Activated CD8-positive, alpha-beta memory T cell treated with anti-CD3 and anti-CD28 coated beads, Interleukin-2, amount 50 U/mL, for 1 hour (primary cell): ENCODE measurements around the gene PASK.

ENCODE experiments used
- DNase-seq: peaks from one replicate; pipeline ENCODE4 v3.0.0-alpha.2; 2020; ENCODE audit errors: extremely low read depth

PASK gene

GRCh38 chr2:241126771-241127202, 22.5 kb downstream of the PASK start:
- no peak for DNase-seq

GRCh38 chr2:241126201-241126611, 23.1 kb downstream of the PASK start:
- DNase-seq, result no peak

DNA sequence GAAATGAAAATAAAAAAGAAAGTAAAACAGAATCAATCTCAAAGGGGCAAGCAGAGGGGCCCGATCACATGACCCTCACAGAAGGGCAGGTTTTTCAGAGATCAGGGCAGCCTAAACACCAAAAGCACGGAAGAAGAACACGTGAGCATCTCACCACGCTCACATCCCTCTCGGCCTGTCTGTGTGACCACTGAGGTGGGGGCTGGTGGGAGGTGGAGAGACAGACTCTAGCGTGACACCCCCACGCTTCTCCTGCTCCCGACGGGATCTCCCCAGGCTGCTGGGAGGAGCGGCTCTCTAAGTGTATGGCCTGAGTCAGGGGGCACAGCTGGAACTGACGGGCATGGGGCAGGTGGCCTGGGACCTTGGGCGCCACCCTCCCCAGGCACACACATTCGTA, 23.6 kb downstream of the PASK start:
- DNase-seq, result no peak

GRCh38 chr2:241123816-241124536, 25.3 kb downstream of the PASK start:
- no peak for DNase-seq

GRCh38 chr2:241122376-241123002, 26.8 kb downstream of the PASK start:
- DNase-seq, result no peak

- DNase-seq, result no peak
These were observed 28.3 kb downstream of the PASK start for GRCh38 chr2:241121008-241121407.

DNA sequence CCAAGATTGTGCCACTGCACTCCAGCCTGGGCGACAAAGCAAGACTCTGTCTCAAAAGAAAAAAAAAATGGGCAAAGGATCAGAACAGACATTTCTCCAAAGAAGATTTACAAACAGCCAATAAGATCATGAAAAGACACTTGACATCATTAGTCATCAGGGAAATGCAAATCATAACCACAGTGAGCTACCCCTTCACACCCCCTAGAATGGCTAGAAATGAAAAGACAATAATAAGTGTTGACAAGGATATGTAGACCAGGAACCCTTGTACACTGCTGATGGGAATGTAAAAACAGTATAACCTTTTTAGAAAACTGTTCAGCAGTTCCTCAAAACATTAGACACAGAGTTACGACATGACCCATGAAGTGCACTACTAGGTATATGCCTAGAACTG, 28.8 kb downstream of the PASK start:
- DNase-seq, result no peak

DNA sequence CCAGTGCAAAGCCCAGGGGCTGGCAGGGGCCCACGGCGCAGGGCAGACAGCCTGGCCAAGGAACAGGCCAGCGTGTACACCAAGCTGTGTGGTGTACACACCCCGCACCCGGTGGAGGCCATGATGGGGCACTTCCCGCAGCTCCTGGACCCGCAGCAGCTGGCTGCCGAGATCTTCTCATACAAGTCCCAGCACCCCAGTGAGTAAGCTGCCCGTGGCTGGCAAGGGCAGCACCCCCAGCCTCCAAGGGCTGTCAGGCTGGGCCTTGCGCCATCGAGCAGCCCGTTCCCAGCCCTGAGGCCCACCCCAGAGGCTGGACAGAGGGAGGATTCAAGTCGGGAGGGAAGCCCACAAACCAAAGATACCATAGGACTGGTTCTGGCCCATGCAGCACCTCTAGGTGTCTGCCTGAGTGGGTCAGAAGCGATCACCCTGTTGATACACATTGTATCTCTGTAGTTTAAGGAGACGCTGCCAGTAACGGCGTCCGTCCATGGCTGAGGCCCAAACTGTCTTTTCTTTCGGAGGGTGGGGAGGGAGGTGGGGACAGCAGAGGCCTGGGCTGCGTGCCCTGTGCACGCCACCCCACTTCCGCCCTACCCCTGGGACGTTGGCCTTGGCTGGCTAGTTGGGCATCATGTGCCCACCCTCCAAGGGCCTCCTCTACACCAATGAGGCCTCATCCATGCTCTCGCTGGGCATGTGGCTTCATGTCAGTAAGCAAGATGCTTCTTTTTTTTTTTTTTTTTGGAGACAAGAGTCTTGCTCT, 30.4 kb downstream of the PASK start:
- no peak for DNase-seq

DNA sequence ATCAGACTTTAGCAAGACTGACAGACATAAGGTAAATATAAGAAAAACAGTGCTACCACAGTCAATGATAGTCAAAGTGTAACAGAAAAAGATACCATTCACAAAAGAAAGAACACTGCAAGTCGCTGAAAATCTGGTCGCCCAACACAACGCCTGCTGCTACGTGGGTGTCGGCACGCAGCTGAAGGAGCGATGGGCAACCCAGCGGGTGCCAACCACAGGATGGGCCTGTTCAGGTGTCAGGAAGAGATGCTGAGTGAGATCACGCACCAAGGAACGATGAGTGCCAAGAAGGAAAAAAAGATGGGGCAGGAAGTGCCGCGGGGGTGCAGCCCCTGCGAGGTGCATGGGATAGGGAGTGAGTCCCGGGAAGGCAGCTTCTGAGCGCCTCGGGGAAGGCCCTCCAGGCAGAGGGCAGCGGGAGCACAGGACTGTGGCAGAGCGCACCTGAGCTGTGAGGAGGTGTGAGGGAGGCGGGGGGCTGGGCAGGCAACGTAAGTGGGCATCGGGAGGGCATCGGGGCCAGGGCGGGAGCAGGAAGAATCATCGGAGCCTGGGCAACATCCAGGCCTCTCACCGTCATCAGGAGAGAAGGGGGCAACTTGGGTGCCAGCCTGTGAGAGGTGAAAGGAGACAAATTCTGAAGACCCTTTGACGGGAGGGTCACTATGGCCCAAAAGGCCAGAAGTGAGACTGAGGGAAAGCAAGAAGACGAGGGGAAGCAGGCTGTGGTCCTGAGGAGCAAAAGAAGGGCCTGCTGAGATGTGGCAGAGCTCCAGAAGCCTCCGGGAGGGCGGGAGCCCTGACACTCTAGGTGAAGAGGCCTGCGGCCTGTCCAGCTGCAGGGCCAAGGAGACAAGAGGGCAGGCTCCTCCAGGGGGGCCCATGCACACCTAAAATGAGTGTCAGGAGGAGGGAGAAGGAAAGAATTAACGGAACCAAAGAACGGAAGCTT, 32.4 kb downstream of the PASK start:
- no peak for DNase-seq

- DNase-seq, result no peak
These were observed 33.9 kb downstream of the PASK start for GRCh38 chr2:241115361-241115760.

DNA sequence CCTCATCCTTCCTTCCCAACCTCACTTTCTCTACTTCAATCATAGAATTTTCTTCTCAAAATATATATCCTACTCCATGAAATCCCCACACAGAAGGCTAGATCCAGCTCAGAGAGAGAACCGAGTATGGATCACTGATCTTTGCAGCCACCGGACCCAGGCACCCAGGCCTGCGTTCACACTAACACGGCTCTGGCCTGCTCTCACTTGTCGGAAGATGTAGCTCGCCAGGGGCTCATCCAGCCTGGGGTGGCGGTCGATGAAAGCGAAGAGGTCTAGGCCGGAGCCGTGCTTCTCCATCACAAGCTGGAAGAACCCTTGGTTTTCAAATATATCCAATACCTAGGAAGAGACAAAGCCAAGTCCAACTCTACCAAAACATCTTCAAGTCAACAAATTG, 34.4 kb downstream of the PASK start:
- no peak for DNase-seq

GRCh38 chr2:241112592-241112991, 36.7 kb downstream of the PASK start:
- peak; percentile 60 for DNase-seq

- DNase-seq, result no peak
These were observed 37.2 kb downstream of the PASK start for GRCh38 chr2:241112046-241112445.

- DNase-seq, result no peak
These were observed 37.8 kb downstream of the PASK start for GRCh38 chr2:241111440-241111805.

DNA sequence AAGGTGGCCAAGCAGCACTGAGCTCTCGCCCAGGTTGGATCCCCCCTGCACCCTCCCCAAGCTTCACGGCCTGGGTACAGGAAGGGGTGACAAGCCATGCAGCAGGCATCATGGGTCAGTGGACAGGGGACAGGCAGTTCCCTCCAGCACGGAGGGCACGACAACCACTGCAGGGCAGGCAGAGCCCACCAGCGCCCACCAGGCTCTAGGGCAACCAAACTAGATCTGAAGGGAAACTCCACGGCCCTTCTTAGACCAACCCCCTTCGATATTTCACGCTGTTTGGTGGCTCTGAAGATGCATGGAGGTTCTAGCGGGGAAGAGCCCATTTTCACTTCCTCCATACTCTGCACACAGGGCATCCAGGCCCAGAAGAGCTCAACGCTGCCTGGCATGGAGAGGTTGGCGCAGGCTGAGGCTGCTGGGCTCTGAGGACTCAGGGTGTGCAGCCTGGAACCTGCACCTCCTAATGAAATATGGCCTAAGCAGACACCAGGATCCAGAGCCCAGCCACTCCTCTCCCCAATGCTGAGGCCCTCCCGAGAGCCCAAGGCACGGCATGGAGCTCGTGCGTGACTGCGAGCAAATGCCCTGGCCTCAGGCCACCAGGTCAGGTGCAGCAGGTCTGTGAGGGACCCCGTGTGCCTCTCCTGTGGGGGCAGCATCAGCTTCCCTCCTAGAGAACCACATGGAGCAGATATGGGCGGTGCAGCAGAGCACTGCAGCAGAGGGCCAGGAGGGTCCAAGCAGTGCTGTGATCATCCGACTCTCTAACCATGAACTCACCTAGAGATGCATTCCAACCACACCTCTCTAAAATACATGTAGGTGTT, 38.4 kb downstream of the PASK start:
- no peak for DNase-seq

DNA sequence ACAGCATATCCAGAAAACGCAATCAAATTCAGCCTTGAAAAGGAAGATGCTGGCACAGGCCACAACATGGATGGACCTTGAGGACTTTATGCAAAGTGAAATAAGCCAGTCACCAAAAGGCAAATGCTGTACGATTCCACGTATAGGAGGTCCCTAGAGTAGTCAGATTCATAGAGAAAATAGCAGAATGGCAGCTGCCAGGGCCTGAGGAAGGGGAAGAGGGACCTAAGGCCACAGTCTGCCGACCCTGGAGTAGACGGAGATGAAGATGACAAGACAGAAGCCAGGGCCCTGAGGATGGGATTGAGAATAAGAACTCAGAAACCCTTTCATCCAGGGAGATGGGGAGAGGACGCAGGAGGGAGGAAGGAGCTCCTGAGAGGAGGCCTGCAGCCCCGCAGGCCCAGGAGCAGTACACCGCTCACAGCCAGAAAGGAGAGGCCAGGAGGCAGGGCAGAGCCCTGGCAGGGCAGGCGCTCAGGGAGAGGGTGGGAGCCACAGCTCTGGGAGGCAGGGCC, 39.1 kb downstream of the PASK start:
- DNase-seq, result no peak

DNA sequence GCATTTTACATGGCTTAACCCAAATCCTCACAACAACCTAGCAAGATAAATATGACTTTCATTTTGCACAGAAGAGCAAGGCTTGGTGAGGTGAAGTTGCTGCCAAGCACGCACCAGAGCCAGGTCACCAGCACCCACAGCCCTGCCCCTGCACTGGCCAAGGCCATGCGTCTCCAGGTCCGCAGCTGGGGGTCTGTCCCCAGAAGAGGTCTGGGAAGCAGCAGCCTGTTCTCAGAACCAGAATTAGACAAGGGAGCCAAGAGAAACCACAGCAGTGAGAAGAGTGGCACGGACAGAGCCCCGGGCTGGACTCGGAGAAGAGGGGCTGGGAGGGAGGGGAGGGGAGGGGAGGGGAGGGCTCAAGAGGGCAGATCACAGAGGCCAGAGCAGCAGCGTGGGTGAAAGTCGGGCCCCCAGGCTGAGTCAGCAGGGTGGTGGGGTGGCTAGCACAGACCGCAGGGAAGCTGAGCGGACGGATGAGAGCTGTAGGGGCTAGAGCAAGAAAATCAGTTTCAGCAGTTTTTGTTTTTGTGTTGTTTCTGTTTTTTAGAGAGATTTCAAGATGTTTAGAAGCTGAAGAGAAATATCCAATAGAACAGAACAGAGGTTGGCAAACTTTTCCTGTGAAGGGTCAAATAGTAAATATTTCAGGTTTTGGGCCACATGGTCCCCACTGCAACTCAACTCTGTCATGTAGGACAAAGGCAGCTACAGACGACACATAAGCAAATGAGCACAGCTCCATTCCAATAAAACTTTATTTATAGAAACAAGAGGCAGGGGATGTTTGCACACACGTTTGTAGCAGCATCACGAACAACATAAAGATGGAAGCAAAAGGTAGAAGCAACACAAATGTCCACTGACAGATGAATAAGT, 39.8 kb downstream of the PASK start:
- DNase-seq, result no peak

GRCh38 chr2:241108271-241109209, 40.7 kb downstream of the PASK start:
- no peak for DNase-seq
